ENCODE data around the gene RNF166.
A peak's percentile ranks its signal among the peaks of the same experiment; 100 is the strongest.
"Not testable (repeated sequence)": the region's sequence is repeated elsewhere in the genome, so short reads cannot be mapped to it uniquely, and the experiment has no call there.

RNF166 gene

GRCh38 chr16:88672776-88673175 lies 33.4 kb downstream of the RNF166 start:
- no peak for DNase-seq

GRCh38 chr16:88671806-88672205 lies 34.4 kb downstream of the RNF166 start:
- no peak for DNase-seq

GRCh38 chr16:88669980-88670379 lies 36.2 kb downstream of the RNF166 start:
- no peak for DNase-seq

- not testable (repeated sequence) for DNase-seq
These were observed 36.7 kb downstream of the RNF166 start for GRCh38 chr16:88669493-88669892.

- no peak for DNase-seq
These were observed 38.7 kb downstream of the RNF166 start for GRCh38 chr16:88667461-88667860.

- no peak for DNase-seq
These were observed 40.6 kb downstream of the RNF166 start for GRCh38 chr16:88665570-88665969.

GRCh38 chr16:88665148-88665547 lies 41.1 kb downstream of the RNF166 start:
- DNase-seq: no peak

GRCh38 chr16:88662843-88663606 lies 43.2 kb downstream of the RNF166 start, which contains the start of gene MVD:
Gene MVD (minus strand): TSS chr16:88663091. CDS start chr16:88663080, 11 bp downstream.
- DNase-seq: peak; percentile 78 to 99 (median 96)

- peak in 1 of 14 donors; percentile 42 for DNase-seq
These were observed 43.9 kb downstream of the RNF166 start for GRCh38 chr16:88662222-88662842.

GRCh38 chr16:88661468-88661867 lies 44.7 kb downstream of the RNF166 start:
- DNase-seq: no peak

GRCh38 chr16:88659160-88659559 lies 47.0 kb downstream of the RNF166 start:
- no peak for DNase-seq

- DNase-seq: no peak
These were observed 47.5 kb downstream of the RNF166 start for GRCh38 chr16:88658714-88659113.

- DNase-seq: no peak
These were observed 48.8 kb downstream of the RNF166 start for GRCh38 chr16:88657371-88657770.

GRCh38 chr16:88656291-88656980 lies 49.8 kb downstream of the RNF166 start:
- no peak for DNase-seq

- DNase-seq: no peak
These were observed 50.4 kb downstream of the RNF166 start for GRCh38 chr16:88655733-88656281.

GRCh38 chr16:88655053-88655732 lies 51.0 kb downstream of the RNF166 start:
- DNase-seq: no peak

- no peak for DNase-seq
These were observed 51.7 kb downstream of the RNF166 start for GRCh38 chr16:88654363-88655052.

- no peak for DNase-seq
These were observed 52.4 kb downstream of the RNF166 start for GRCh38 chr16:88653596-88654362.

GRCh38 chr16:88653101-88653500 lies 53.1 kb downstream of the RNF166 start:
- DNase-seq: no peak

GRCh38 chr16:88652762-88653063 lies 53.5 kb downstream of the RNF166 start:
- no peak for DNase-seq

Data from C1 segment of cervical spinal cord (tissue), 14 donors.